ENCODE measurements around the gene MCUB.
"Not testable (repeated sequence)": the region's sequence is repeated elsewhere in the genome, so short reads cannot be mapped to it uniquely, and the experiment has no call there.

MCUB gene

GRCh38 chr4:109678472-109678871, 118.4 kb downstream of the MCUB start:
- FAIRE-seq: not testable (repeated sequence)

GRCh38 chr4:109678925-109679324, 118.9 kb downstream of the MCUB start:
- not testable (repeated sequence) for FAIRE-seq; DNase-seq (ENCODE audit: low spot score)

More at GRCh38 chr4:109678472-109678871, 118.4 kb downstream of the MCUB start:
- DNase-seq (ENCODE audit: low spot score): not testable (repeated sequence)

GRCh38 chr4:109682875-109683274, 122.8 kb downstream of the MCUB start:
- no peak for FAIRE-seq
- DNase-seq (ENCODE audit: low spot score): no peak

- DNase-seq (ENCODE audit: low spot score): no peak
- no peak for FAIRE-seq
These were observed 123.7 kb downstream of the MCUB start for GRCh38 chr4:109683621-109684253.

GRCh38 chr4:109684727-109685126, 124.7 kb downstream of the MCUB start:
- FAIRE-seq (no peak), DNase-seq (ENCODE audit: low spot score) (no peak)

GRCh38 chr4:109690690-109691410, 130.8 kb downstream of the MCUB start:
- DNase-seq (ENCODE audit: low spot score) (no peak), FAIRE-seq (no peak)

- FAIRE-seq: no peak
These were observed 131.4 kb downstream of the MCUB start for GRCh38 chr4:109691411-109691920.

GRCh38 chr4:109698656-109699055, 138.6 kb downstream of the MCUB start:
- no peak for DNase-seq (ENCODE audit: low spot score)
- no peak for FAIRE-seq

More at GRCh38 chr4:109691411-109691920, 131.4 kb downstream of the MCUB start:
- no peak for DNase-seq (ENCODE audit: low spot score)

- FAIRE-seq: no peak
- DNase-seq (ENCODE audit: low spot score): no peak
These were observed 139.6 kb downstream of the MCUB start for GRCh38 chr4:109699553-109700225.

- FAIRE-seq (no peak), DNase-seq (ENCODE audit: low spot score) (peak; percentile 7)
These were observed 141.7 kb downstream of the MCUB start for GRCh38 chr4:109701566-109702410.

- DNase-seq (ENCODE audit: low spot score) (peak; percentile 54), FAIRE-seq (no peak)
These were observed 143.1 kb downstream of the MCUB start, which contains the start of gene CASP6 for GRCh38 chr4:109702950-109703663. Gene CASP6, minus strand, starts transcription at chr4:109703445. Its CDS starts 50 bp downstream, at chr4:109703395.

GRCh38 chr4:109703664-109704361, 143.8 kb downstream of the MCUB start:
- no peak for DNase-seq (ENCODE audit: low spot score)
- FAIRE-seq: no peak

GRCh38 chr4:109708435-109708834, 148.4 kb downstream of the MCUB start:
- no peak for FAIRE-seq
- DNase-seq (ENCODE audit: low spot score): no peak

GRCh38 chr4:109708990-109709389, 148.9 kb downstream of the MCUB start:
- DNase-seq (ENCODE audit: low spot score) (no peak), FAIRE-seq (no peak)

- no peak for FAIRE-seq
- no peak for DNase-seq (ENCODE audit: low spot score)
These were observed 153.5 kb downstream of the MCUB start for GRCh38 chr4:109713500-109713899.

GRCh38 chr4:109718759-109719158, 158.7 kb downstream of the MCUB start:
- DNase-seq (ENCODE audit: low spot score) (no peak), FAIRE-seq (no peak)

GRCh38 chr4:109719604-109720003, 159.6 kb downstream of the MCUB start:
- FAIRE-seq (no peak), DNase-seq (ENCODE audit: low spot score) (no peak)

- peak; percentile 48 for FAIRE-seq
- peak; percentile 12 for DNase-seq (ENCODE audit: low spot score)
These were observed 161.0 kb downstream of the MCUB start for GRCh38 chr4:109721033-109721432.

- no peak for DNase-seq (ENCODE audit: low spot score)
- no peak for FAIRE-seq
These were observed 162.3 kb downstream of the MCUB start for GRCh38 chr4:109722357-109722756.

- FAIRE-seq (no peak), DNase-seq (ENCODE audit: low spot score) (no peak)
These were observed 163.1 kb downstream of the MCUB start for GRCh38 chr4:109723110-109723509.
